ENCODE measurements around the gene AIMP1.
"Not testable (repeated sequence)": the region's sequence is repeated elsewhere in the genome, so short reads cannot be mapped to it uniquely, and the experiment has no call there.

AIMP1 gene

GRCh38 chr4:106312997-106313522, 3.3 kb upstream of the AIMP1 start:
- no peak for DNase-seq

- no peak for DNase-seq
These were observed 1.4 kb upstream of the AIMP1 start for GRCh38 chr4:106314960-106315359.

GRCh38 chr4:106315476-106315967, 828 bp upstream of the AIMP1 start:
- no peak for DNase-seq

- DNase-seq = no peak
These were observed 541 bp downstream of the AIMP1 start for GRCh38 chr4:106316773-106317409.

GRCh38 chr4:106317815-106318214, 1.5 kb downstream of the AIMP1 start:
- DNase-seq = no peak

GRCh38 chr4:106318511-106318910, 2.2 kb downstream of the AIMP1 start:
- DNase-seq = no peak

- no peak for DNase-seq
These were observed 3.9 kb downstream of the AIMP1 start for GRCh38 chr4:106320235-106320634.

GRCh38 chr4:106321168-106321567, 4.8 kb downstream of the AIMP1 start:
- not testable (repeated sequence) for DNase-seq

GRCh38 chr4:106321814-106322213, 5.5 kb downstream of the AIMP1 start:
- DNase-seq = not testable (repeated sequence)

GRCh38 chr4:106323119-106323518, 6.8 kb downstream of the AIMP1 start:
- no peak for DNase-seq

- DNase-seq = no peak
These were observed 9.4 kb downstream of the AIMP1 start for GRCh38 chr4:106325800-106326199.

GRCh38 chr4:106329041-106329618, 12.8 kb downstream of the AIMP1 start:
- no peak for DNase-seq

- no peak for DNase-seq
These were observed 16.8 kb downstream of the AIMP1 start for GRCh38 chr4:106333186-106333585.

- DNase-seq = no peak
These were observed 18.6 kb downstream of the AIMP1 start for GRCh38 chr4:106334741-106335470.

GRCh38 chr4:106336618-106337017, 20.3 kb downstream of the AIMP1 start:
- DNase-seq = no peak

- DNase-seq = no peak
These were observed 21.6 kb downstream of the AIMP1 start for GRCh38 chr4:106337916-106338315.

- no peak for DNase-seq
These were observed 22.3 kb downstream of the AIMP1 start for GRCh38 chr4:106338671-106339070.

- DNase-seq = no peak
These were observed 23.1 kb downstream of the AIMP1 start for GRCh38 chr4:106339431-106339830.

GRCh38 chr4:106340774-106341173, 24.4 kb downstream of the AIMP1 start:
- no peak for DNase-seq

GRCh38 chr4:106343865-106344646, 27.7 kb downstream of the AIMP1 start:
- no peak for DNase-seq

GRCh38 chr4:106344647-106344970, 28.3 kb downstream of the AIMP1 start:
- no peak for DNase-seq

GRCh38 chr4:106347167-106347566, 30.8 kb downstream of the AIMP1 start:
- DNase-seq = no peak

- DNase-seq = no peak
These were observed 34.7 kb downstream of the AIMP1 start for GRCh38 chr4:106351016-106351415.

Measured in cortex of kidney (tissue), 1 donor.